ENCODE data around the gene KIF1A.
"Not testable (repeated sequence)": the region's sequence is repeated elsewhere in the genome, so short reads cannot be mapped to it uniquely, and the experiment has no call there.

KIF1A gene

DNA sequence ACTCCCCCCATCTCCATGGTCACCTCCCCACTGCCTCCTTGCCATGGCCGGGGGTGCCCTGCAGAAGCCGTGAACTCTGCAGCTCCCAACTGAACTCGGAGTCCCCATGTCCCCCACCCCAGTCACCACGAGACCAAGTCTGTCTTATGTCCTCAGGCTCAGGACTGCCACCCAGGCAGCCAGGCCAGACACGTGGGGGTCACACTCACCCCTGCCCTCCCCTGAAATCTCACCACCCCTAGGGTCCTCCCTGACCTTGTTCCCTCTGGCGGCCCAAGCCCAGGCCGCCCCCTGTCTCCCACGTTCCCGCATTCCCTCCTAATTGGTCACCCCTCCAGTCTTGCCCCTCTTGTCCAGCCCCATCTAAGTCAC, 117.4 kb downstream of the KIF1A start:
- no peak for DNase-seq (ENCODE audit: low spot score)

DNA sequence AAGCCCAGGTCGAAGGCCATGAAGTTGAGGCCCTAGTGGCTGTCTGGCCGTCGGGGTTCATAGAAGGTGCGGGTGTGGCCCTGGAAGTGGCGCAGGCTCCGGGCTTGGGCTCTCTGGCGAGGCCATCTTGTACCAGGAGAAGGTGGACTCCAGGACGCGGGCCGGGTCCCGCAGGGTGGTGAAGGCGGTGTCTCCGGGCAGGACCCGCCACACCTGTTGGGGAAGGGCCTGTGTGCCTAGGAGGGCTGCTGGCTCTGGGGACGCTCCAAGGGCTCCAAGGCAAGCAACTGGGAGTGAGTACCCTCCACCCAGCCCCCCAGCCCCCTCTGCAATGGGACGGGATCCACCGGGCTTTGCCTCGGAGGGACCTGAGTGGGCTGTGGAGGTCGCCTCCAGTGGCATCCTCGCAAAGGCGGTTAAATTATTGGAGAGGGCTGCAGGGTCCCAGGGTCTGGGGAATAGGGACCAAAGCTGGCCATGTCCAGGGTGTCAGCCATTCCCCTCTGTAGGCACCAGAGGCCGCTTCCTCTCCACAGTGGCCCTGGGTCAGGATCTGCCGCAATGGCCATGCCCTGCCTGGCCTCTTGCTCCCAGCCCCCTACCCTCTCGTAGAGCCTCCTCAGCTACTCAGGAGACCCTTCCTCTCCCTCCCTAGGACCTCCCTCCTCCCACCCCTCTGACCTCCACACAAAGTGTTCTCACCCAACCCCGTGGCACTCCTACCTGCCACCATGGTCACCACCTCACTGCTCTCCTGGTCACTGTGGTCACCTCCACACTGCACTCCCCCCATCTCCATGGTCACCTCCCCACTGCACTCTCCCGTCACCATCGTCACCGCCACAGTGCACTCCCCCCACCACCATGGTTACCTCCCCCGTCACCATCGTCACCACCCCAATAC, 118.0 kb downstream of the KIF1A start:
- no peak for DNase-seq (ENCODE audit: low spot score)

DNA sequence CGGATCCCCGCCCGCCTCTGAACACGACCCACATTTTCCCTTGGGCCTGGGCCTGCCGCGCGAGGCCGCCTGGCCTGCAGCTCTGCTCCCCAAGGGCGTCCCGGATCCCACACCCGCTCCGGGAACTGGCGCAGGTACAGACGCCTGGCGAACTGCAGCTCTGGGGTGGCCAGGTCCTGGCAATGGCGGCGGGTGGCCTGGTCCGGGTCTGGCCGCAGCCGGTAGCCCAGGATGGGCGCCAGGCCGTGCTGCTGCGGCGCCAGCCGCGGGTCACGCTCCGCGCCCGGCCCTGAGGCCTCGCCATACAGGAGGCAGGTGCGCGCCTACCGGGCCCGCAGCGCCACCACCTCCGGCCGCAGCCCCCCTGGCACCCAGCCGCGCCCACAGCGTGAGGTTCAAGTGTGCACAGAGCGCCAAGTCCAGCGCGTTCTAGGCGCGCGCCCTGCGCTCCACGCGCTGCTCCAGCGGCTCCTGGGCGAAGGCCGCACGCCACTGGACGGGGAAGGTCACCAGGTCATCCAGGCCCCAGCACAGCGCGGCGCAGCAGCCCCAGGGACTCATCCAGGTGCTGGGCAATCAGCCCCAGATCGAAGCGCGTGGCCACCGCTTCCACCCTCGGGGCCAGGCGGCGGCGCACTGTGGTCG, 118.8 kb downstream of the KIF1A start:
- no peak for DNase-seq (ENCODE audit: low spot score)

DNA sequence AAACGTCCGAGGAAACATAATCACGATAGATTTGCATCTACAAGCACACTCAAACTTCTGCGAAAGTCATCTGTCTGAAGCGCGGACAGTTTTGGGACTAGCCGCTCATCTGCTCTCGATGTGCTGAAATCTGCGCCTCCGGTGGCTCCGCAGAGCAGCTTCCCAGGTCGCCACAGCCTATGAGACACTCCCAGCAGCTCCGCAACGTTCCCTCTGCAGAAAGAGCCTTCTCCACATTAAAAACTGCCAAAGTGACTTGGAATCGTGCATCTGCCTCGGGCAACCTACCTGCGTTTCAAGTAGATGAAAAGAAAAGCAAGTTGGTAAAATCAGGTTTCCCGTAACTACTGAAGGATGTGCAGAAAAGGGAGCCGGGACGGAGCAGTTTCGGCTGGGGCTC, 119.4 kb downstream of the KIF1A start:
- DNase-seq (ENCODE audit: low spot score) = not testable (repeated sequence)

DNA sequence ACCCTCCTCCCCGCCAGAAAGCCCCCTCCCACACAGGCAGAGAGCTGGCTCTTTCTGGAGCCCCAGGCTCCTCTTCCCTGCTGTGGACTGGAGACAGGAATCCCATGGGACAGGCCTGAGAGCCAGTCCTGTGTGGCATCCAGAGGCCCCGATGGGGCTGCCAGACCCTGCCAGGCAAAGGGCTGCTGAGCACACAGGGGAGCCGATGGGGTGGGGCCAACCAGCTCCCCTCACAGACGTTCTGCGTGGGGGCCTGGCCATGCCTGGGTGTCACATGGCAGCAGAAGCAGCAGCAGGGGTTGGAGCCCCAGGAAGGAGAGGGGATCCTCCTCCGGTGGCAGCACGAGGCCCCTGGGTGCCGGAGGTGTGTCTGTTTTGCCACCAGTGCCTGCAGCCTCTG, 120.2 kb downstream of the KIF1A start:
- not testable (repeated sequence) for DNase-seq (ENCODE audit: low spot score)

DNA sequence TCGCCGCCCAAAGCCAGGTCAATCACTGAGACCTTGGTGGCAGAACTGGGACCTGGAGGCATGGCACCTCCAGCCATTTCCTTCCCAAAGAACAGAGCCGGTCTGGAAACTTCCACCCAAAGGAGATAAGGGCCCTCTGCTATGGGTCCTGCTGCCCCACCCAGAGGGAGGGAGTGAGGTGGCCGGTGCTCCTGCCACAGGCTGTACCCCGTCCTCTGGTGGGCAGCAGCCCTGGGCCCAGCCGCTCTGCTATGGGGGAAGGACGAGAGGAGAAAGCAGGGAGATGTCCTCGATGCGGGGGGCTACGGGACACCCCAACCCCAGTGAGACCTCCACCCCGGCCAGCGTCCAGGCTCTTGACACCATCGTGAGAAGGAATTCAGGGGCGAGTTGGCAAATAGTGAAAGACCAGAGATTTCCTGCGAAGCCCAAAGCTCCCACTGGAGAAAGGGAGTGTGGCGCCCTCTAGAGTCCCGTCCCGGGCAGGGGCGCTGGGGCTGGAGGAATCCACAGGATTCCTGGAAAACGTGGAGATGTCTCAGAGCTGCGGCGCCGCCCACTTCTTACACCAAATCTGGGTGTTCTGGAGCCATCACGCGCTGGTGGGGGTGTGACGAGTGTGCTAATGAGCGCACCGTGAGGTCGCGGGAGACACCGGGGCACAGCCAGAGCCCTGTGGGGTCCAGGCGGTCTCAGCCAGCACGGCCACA, 121.0 kb downstream of the KIF1A start:
- DNase-seq (ENCODE audit: low spot score) = not testable (repeated sequence)

DNA sequence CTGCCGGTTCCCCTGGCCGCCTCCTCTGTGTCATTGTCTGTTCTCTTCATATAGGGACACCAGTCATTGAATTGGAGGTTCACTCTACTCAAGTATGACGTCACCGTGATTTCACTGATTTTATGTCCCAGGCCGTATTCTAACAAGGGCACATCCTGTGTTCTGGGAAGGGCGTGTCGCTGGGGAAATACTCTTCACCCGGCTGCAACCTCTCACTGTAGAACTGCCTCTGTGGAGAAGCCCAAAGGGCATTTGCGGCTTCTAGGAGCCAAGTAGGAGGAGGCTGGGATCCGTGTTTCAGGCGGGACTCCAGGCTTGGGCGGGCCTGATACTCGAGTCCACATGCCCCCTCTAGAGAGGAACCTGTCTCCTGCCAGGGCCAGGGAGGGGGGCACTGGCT, 123.5 kb downstream of the KIF1A start:
- not testable (repeated sequence) for DNase-seq (ENCODE audit: low spot score)

DNA sequence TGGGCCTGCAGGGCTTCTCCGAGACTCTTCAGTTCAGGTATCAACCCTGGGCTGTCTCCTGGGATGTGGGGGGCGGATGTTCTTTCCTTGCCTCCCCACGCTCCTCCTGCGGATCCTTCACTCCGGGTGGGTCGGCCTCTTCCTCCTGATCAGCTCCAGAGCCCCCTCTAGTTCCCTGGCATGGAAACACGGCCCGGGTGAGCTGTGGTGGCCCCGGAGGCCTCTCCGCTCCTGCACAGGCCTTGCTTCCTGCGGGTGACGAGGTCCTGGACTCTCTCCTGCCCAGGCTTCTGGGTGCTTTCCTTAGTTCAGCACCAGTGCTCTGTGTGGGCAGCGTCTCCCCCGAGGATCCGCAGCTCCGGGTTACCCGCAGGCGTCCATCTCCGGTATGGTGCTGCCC, 124.4 kb downstream of the KIF1A start:
- not testable (repeated sequence) for DNase-seq (ENCODE audit: low spot score)

DNA sequence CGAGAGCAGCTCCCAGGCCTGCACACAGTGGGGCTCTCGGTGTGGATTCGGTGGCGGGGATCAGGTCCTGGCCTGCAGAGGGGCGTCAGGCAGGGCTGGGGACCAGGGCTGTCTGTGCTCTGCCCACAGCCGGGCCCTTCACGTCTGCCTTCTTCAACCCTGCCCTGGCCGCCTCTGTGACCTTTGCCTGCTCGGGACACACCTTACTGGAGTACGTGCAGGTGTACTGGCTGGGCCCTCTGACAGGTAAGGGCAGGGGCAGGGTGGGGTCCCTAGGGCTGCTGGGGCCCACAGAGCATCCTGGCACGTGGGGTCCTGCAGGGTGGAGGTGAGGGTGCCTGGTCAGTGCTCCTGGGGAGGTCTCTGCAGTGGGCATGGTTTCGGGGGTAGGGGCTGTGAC, 125.7 kb downstream of the KIF1A start:
- DNase-seq (ENCODE audit: low spot score) = not testable (repeated sequence)

DNA sequence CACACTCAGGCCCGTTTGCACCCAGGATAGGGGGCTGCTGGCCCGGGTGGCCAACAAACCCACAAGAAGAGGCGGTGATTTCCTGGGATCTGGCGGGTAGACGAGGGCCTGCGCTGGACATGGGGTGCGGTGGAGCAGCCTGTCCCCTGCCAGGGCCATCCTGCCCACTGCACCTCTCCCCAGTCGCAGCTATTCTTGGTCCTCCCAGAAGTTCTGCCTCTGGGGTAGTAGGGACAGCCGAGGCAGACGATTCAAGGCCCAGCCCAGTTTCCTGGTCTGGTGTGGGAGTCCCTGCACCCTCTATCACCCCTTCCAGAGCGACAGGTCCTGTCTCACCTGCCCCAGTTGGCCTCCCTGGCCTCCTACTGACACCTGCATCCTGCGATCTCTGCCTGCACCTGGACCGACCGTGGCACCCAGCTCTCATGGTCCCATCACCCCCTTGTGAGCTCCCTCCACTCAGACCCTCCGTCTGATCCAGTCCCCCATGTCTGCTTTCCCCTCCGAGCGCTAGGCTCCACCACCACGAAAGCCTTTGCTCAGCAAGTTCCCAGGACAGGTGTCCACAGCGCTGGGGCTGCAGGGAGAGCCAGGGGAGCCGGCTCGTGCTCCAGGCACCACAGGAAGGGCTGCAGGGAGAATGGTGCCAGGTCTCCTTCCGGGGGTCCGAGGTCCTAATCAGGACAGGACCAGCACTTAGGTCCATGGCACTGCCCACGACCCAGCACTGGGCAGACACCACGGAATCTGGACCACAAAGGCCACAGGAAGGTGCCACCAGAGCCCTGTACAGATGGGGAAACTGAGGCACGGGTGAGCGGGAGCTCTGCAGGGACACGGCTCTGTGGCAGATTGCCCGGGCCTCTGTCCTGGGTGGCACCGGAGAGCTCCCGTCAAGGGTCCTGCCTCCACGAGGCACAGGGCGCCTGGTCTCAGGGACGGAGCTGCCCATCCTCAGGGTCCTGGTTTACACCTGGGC, 127.1 kb downstream of the KIF1A start:
- DNase-seq (ENCODE audit: low spot score) = not testable (repeated sequence)

DNA sequence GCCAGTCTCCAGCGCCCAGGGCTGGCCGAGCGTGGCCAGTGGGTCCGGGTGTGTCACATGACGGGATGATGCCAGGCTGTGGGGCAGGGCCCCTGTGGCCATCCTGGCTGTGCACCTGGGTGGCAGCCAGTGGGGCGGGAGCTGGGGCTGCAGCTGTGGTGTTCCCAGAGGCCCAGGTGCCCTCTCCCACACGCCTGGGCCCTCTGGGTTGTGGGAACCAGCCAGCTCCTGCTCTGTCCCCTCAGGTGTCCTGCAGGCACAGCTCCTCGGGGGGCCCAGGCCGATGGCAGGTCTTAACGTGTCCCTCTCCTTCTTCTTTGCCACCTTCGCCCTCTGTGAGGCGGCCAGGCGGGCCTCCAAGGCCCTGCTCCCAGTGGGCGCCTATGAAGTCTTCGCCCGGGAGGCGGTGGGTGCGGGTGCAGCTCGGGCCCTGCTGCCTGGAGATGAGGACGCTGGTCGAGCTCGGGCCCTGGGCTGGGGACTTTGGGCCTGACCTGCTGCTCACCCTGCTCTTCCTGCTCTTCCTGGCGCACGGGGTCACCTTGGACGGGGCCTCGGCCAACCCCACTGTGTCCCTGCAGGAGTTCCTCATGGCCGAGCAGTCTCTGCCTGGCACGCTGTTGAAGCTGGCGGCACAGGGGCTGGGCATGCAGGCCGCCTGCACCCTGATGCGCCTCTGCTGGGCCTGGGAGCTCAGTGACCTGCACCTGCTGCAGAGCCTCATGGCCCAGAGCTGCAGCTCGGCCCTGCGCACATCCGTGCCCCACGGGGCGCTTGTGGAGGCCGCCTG, 128.2 kb downstream of the KIF1A start, which contains the start of gene AQP12A:
AQP12A (plus strand) TSS at position 236 of the 790 bp plus-strand sequence; CDS start at position 284, 48 bp downstream.
- DNase-seq (ENCODE audit: low spot score) = not testable (repeated sequence)

DNA sequence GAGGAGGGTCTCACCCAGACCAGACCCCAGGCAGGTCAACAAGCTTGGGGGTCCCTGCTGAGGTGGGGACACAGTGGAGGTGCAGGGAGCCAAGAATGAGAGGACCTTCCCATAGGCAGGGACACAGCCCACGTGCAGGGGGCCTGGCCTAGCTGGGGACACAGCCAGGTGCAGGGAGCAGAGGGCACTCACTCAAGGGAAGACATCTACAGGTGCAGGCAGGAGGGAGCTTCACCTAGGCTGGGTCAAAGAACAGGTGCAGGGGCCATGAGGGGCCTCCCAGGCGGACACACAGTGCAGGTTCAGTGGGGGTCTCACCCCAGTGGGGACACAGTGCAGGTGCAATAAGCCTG, 129.0 kb downstream of the KIF1A start:
- not testable (repeated sequence) for DNase-seq (ENCODE audit: low spot score)

DNA sequence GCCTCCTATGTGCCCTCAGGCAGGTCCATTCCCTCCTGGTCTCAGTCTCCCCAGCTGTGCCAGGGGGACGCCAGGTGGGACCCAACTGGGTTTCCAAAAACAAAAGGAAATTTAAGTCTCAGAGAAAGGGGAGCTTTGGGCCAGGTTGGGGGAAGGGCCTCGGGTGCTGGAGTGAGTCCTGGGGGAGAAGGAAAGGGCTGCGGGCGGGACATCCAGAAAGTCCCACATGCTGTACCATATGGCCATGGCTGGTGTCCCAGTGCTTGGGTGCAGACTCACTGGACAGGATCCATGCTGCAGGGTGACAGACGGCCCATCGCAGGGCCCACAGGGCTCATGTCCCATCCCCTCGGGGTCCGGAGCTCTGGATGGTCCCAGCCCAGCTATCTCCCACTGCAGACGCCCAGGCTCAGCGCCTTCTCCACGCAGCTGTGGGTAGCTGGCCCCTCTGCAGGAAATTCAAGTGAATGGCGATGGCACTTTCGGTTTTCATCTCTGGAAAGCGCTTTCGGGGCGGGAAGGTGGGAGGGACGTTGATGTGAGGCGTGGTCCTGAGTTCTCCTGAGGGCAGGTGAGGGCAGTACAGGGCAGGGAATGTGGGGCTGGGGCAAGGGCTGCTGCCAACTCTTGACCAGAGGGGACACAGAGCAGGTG, 129.5 kb downstream of the KIF1A start:
- not testable (repeated sequence) for DNase-seq (ENCODE audit: low spot score)

DNA sequence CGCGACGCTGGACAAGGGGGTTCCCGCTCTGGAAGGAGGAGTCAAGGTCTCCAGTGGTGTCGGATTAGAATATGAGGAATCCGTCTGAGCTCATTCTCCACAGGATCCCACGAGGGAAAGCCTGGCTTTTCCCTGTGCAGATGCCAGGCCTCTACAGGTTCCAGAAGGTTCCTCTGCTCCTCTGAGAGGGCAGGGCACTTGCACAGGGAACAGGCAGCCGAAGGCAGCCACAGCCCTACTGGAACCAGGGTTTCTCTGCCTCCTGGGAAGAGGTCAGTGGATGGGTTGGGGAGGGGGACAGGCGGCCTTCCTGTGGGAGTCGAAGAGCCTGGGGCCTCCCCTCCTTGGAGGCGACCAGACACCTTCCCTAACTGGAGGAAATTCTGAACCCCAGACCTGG, 130.0 kb downstream of the KIF1A start:
- no peak for DNase-seq (ENCODE audit: low spot score)

DNA sequence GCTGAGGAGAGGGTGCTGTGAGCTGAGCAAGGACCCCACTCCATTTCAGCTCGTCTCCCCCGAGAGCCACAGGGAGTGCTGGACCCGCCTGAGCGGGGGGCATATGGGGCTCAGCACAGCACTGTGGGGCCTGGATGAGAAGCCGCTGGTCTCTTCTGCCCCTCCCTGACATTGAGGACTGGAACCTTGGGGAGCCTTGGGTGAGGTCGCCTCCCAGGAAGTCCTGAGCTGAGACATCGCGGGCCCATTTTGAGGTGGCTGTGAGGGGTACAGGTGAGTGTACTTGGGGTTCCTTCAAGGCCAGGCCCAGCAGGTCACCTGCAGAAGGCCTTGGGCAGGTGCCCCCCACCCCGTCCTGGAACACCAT, 131.5 kb downstream of the KIF1A start:
- no peak for DNase-seq (ENCODE audit: low spot score)

DNA sequence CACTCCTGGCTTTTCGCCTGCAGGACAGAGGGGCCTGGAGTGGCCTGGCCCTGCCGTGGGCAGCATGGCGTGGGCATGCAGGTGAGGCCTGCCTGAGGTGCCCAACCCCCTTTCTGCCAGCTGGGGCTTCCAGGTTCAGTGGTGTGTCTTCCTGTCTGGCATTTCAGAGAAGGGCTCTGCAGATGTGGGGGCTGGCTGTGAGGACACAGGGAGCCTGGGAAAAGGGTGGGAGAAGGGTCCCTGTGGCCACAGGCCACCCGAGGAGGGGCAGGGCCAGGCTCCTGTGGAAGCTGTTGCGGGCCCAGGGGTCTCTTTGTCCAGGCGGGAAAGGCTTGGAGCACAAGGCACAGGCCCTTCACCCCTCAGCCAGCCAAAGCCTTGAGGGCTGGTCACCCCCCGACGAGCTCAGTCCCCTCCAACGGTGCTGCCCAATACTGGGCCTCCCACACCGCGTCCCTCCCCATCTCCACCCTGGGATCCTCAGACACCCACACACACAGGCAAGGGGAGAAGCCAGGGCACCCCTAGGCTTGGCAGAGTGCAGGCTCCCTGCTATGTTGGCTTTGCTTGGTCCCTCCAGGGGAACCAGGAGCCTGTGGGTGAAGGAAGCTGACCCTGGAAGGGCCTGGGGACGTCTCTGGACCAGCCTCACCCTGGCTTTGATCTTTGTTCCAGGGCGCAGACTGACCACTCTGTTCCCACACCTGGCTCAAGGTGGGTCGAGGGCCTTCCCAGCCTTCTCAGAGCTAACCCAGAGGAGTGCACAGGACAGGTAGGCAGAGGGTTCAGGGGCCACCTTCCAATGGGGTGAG, 132.1 kb downstream of the KIF1A start:
- DNase-seq (ENCODE audit: low spot score) = no peak

DNA sequence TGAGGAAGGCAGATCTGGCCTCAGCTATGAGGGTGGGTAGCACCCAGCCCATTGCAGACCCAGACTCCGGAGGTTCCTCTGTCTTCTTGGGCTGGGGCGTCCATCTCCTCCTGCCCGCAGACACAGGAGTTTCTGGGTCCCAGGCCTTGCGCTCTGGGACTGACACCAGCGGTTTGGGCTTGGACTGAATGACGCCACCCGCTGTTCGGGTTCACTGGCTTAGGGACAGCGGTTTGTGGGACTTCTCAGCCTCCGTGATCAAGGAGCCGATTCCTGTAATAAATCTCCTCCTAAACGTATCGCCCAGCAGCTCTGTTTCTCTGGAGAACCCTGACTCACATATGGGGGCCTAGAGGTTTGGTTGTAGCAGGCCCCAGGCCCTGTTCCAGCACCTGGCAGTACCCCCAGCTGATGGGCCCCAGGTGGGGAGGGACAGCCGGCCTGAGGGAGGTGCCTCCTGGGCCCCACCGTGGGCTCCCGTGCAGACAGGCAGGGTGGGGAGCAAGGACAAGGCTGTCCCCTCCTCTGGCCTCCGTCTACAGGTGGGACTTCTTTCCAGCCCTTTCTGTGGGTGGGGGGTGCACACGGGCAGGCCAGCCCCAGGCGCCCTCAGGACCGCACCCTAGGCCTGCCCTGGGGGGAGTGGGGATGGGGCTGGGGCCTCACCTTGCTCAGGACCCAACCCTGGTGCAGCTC, 132.8 kb downstream of the KIF1A start:
- DNase-seq (ENCODE audit: low spot score) = no peak

DNA sequence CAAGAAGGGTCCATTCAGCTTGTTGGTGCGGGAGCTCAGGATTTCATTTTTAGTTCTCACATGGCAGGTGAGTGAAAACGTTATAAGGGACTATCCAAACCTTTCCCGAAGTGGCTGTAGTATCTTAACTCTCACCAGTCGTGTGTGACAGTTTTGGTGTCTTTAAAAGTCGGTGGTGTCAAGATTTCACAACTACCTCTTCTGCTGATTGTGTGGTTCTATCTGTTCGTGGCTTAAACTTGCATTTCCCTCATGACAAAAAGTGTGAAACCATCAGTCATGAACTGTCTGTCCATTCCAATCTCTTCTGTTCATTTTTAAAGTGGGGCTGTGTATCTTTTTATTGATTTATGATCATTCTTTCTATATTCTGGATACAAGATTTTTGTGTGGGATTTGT, 133.6 kb downstream of the KIF1A start:
- DNase-seq (ENCODE audit: low spot score) = no peak

Measured in CD4-positive, alpha-beta T cell treated with Interleukin-15 for 4 hours (primary cell).